NT2/D1 (cell line): Measurements from ENCODE around the gene AGAP2.

Source experiments
- SUZ12 ChIP-seq: IDR thresholded peaks from 2 replicates; pipeline ENCODE4 v1.6.1; 2011; ENCODE audit not compliant: insufficient read length, insufficient read depth; ENCODE audit errors: extremely low read depth
- YY1 ChIP-seq: IDR thresholded peaks from 2 replicates; pipeline ENCODE4 v1.6.1; 2011; ENCODE audit not compliant: insufficient read length, insufficient read depth
- ZNF274 ChIP-seq: IDR thresholded peaks from 2 replicates; pipeline ENCODE4 v1.6.1; 2011; ENCODE audit warnings: mild to moderate bottlenecking, low read depth, low read length

GRCh38 chr12:57735198-57735855 lies 3.2 kb downstream of the AGAP2 start:
- TF ChIP-seq ZNF274 (no peak), YY1 (no peak), SUZ12 (no peak)
